Activated T-helper 1 cell treated with anti-CD3 and anti-CD28 coated beads, Interleukin-2, amount 50 U/mL, for 16 hours (primary cell): ENCODE data around the gene XPNPEP2.
"Not testable (repeated sequence)": the region's sequence is repeated elsewhere in the genome, so short reads cannot be mapped to it uniquely, and the experiment has no call there.

Experiments
- DNase-seq, 2 donors: peaks; one replicate each; pipeline ENCODE4 v3.0.0-alpha.2; 2020; ENCODE audit warnings: low read depth in 1 of 2, low spot score in 1 of 2

Gene XPNPEP2

GRCh38 chrX:129719931-129720530, 18.7 kb upstream of the XPNPEP2 start:
- no peak for DNase-seq

DNA sequence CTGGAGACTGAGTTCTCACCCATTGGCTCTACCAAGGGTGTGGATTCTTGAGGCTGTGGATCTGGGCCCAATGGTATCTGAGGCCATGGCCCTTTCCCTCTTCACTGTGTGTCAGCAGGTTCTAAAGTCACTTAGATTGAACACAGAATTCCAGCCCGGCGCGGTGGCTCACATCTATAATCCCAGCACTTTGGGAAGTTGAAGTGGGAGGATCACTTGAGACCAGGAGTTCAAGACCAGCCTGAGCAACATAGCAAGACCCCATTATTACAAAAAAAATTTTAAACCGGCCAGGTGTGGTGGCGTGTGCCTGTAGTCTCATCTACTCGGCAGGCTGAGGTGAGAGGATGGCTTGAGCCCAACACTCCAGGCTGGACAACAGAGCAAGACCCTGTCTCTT, 18.0 kb upstream of the XPNPEP2 start:
- DNase-seq, result no peak

- no peak for DNase-seq
Observed at GRCh38 chrX:129721414-129721813, 17.4 kb upstream of the XPNPEP2 start.

- DNase-seq, result no peak
Observed at GRCh38 chrX:129721870-129722269, 16.9 kb upstream of the XPNPEP2 start.

DNA sequence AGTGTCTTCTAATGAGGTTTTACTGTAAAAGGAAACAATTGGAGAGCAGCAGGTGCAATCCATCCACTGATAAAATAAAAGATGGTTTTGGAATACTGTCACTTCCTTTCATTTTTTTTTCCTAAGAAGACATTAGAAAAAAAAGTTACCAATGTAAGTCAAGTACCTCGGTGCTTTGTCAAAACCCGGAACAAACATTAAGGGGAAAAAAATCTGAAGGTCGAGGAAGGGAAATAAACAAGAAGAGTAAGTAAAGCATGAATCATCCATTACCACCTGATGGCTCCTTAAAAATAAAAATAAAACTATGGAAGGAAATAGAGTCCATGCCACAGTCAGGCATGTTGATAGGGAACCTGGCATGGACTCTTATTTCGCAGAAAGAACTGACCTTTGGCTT, 15.3 kb upstream of the XPNPEP2 start:
- no peak for DNase-seq

GRCh38 chrX:129724754-129725153, 14.0 kb upstream of the XPNPEP2 start:
- DNase-seq, result no peak

- DNase-seq, result peak in 1 of 2 donors; percentile 6
Observed at GRCh38 chrX:129726307-129727111, 12.3 kb upstream of the XPNPEP2 start.

DNA sequence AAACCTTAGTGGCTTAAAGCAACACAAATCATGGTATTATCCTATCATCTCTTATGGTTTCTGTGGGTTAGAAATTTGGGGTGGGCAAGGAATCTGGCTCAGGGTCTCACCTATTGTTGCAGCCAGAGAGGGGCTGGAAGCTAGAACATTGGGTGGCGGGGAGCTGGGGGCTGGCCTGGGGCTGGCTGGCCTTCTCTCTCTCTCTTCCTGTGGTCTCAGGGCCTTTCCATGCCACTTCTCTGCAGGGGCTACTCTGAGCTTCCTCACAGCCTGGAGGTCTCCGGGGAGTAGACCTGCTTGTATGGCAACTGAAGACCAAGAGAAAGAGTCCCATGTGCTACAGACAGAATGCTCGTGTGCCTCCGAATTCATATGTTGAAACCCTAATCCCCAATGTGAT, 10.7 kb upstream of the XPNPEP2 start:
- DNase-seq, result no peak

GRCh38 chrX:129731228-129731627, 7.6 kb upstream of the XPNPEP2 start:
- no peak for DNase-seq

DNA sequence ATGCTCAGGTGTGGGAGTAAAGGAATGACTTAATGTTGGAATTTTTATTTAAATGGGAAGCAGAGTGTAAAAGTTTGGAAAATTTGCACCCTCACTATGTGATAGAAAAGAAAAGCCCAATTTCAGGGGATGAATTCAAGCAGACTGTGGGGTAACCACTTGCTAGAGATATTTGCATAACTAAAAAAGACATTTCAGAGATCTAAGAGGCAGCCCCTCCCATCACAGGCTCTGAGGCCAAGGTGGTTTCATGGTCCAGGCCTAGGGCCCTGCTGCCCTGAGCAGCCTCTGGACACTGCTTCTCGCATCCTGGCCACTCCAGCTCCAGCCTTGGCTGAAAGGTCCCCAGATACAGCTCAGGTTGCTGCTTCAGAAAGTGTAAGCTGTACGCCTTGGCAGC, 5.9 kb upstream of the XPNPEP2 start:
- no peak for DNase-seq

DNA sequence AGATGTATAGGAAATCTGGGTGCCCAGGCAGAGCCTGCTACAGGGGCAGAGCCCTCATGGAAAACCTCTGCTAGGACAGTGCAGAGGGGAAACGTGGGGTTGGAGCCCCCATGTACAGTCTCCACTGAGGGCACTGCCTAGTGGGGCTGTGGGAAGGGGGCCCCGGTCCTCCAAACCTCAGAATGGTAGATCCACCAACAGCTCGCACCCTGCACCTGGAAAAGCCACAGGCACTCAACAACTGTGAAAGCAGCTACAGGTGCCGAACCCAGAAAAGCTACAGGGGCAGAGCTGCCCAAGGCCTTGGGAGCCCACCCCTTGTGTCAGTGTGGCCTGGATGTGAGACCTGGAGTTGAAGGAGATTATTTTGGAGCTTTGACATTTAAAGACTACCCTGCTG, 5.4 kb upstream of the XPNPEP2 start:
- DNase-seq, result no peak

DNA sequence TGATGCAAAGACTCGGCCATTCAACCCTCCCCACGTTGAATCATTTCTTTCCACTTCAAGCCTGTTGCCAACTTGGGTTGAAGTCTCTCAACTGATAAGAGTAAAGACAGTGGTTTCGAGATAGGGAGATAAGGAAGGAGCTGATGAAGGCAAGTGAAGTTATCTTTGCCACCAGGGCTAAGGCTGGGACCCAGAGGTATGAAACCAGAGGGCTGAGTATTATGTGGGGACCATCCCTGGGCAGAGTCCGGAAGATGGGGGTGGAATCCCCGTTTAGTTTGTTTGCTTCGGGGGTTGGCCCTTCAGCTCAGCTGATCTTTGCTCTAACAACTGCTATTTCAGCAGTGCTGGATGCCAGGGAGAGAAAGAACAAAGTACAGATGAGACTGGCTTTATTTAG, 2.3 kb upstream of the XPNPEP2 start:
- DNase-seq, result no peak

GRCh38 chrX:129737916-129738315, 863 bp upstream of the XPNPEP2 start:
- DNase-seq, result no peak

- no peak for DNase-seq
Observed at GRCh38 chrX:129739578-129739977, 799 bp downstream of the XPNPEP2 start.

GRCh38 chrX:129741880-129742758, 3.3 kb downstream of the XPNPEP2 start:
- DNase-seq, result no peak

DNA sequence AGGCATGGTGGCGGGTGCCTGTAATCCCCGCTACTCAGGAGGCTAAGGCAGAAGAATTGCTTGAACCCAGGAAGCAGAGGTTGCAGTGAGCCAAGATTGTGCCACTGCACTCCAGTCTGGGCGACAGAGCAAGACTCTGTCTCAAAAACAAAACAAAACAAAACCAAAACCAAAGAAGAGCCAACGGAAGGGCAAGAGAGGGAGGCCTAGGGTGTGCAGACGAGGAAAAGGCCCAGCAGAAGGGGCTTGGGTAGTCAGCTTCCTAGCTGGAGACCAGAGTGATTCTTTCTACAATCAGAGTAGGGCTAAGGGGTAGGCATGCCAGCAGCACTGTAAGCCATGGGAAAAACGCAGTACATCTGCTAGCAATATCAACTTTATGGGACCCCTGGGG, 4.0 kb downstream of the XPNPEP2 start:
- DNase-seq, result not testable (repeated sequence)

- no peak for DNase-seq
Observed at GRCh38 chrX:129743821-129744220, 5.0 kb downstream of the XPNPEP2 start.

DNA sequence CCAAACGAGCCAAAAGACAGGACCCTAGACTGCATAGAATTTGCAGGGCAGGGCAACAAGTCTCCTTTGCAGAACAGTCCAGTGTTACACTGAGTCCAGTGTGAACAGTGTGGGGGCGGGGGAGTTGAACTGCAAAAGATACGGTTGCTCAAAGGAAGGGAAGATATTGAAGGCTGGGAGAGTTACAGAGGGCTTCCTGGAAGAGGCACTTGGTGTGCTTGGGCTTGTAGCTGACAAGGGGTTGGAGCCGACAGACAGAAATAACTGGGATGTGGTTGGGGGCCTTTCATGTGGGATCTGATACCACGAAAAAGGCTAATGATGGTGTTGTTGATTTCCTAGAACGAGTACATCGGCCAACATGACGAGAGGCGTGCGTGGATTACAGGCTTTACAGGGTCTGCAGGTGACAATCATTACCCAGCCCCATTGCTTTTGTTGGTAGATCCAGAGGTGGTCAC, 6.1 kb downstream of the XPNPEP2 start:
- DNase-seq, result no peak

DNA sequence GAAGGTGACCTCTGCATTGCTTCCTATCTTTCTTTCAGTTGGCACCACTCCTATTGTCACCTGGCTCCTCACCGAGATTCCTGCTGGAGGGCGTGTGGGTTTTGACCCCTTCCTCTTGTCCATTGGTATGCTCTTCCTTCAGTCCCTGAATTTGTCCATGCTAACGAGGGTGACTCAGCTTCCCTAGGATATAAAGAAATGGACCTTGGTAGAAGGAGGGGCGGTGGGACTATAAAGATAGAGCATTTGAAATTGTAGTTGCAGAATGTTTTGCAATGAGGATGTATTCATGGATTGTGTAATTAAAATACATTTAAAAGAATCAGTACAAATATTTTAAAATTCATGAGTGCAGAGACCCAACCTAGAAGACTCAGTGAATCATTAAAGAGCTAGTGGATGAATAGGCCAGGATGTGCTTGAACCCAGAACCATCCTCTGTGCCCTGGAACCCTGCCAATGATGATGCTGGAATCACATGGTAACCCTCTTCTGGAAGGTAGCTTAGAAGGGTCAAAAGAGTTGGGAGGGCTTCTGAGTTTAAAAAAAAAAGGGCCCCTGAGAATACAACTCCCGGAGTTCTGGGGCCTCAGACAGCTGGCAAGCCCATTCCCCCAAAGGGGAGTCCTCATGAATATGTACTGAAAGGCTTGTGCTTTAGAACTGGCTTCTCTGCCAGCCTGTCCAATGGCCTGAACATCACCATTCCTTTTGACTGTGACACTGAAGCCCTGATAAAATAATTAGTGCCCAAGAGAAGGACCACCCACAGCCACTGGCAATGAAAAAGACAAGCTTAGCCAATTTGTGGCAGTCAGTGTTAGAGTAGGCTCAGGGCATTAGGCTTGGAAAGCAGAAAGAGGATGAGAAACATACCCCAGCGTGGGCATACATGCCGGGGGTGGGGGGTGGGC, 8.0 kb downstream of the XPNPEP2 start:
- DNase-seq, result no peak

- no peak for DNase-seq
Observed at GRCh38 chrX:129747533-129747932, 8.8 kb downstream of the XPNPEP2 start.

DNA sequence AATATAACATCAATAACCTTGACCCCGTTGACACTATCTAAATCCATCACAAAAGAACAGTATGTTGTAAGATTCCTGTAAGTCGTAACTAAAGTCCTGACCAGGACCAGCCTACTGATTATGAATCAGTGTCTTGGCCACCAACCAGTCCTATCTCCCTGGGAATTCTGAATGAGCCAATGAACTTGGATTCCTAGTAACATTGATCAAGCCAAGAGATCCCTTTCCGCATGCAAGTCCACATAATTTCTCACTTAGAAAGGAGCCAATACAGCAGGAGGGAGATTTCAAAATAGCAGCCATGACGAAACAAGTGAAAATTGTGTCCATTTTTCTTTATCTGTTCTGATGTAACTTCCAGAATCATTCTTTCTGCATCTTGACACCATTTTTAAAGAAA, 9.5 kb downstream of the XPNPEP2 start:
- DNase-seq, result no peak
